SU-DHL-6 (cell line): ENCODE data around the gene SLC8A2.
"Not testable (repeated sequence)": the region's sequence is repeated elsewhere in the genome, so short reads cannot be mapped to it uniquely, and the experiment has no call there.

Experiments
- H2AFZ ChIP-seq: fragments of 200-600 bp; sonication (generic); 2 replicates; pipeline ENCODE4 v1.6.1; 2014; ENCODE audit warnings: low read depth, mild to moderate bottlenecking, moderate library complexity, mixed read lengths, antibody characterized with exemption, low read length; ENCODE audit not compliant: severe bottlenecking
- H3F3A ChIP-seq: fragments of 200-600 bp; shearing (Covaris generic); 2 replicates; pipeline ENCODE4 v1.6.0; 2016; ENCODE audit warnings: antibody characterized with exemption, mild to moderate bottlenecking; ENCODE audit not compliant: insufficient read depth
- H3K27ac ChIP-seq: fragments of 200-600 bp; sonication (generic); 2 replicates; pipeline ENCODE4 v1.5.1; 2016; ENCODE audit warnings: low read depth, mild to moderate bottlenecking, low read length, moderate library complexity, mixed read lengths
- H3K27me3 ChIP-seq: fragments of 200-600 bp; sonication (generic), shearing (Covaris generic); 2 replicates; pipeline ENCODE4 v1.6.0; 2014; ENCODE audit warnings: mild to moderate bottlenecking, low read length
- H3K36me3 ChIP-seq: fragments of 200-600 bp; sonication (generic); 2 replicates; pipeline ENCODE4 v1.6.1; 2014; ENCODE audit warnings: mild to moderate bottlenecking, low read length, mixed read lengths
- H3K4me2 ChIP-seq: fragments of 300-600, 200-600 bp; shearing (Covaris generic), sonication (generic); 2 replicates; pipeline ENCODE4 v1.6.0; 2014; ENCODE audit warnings: low read length, low read depth, mild to moderate bottlenecking; ENCODE audit not compliant: poor library complexity, severe bottlenecking
- H3K4me3 ChIP-seq: fragments of 200-600 bp; sonication (generic); 2 replicates; pipeline ENCODE4 v1.5.1; 2014; ENCODE audit warnings: antibody characterized with exemption, low read length, mild to moderate bottlenecking, mixed read lengths; ENCODE audit not compliant: insufficient read depth, poor library complexity, severe bottlenecking
- H3K79me2 ChIP-seq: fragments of 200-600 bp; sonication (generic); 2 replicates; pipeline ENCODE4 v1.6.1; 2014; ENCODE audit warnings: mild to moderate bottlenecking, low read length, moderate library complexity; ENCODE audit not compliant: insufficient read depth
- H3K9ac ChIP-seq: fragments of 200-600 bp; sonication (generic); 2 replicates; pipeline ENCODE4 v1.7.0; 2014; ENCODE audit warnings: mild to moderate bottlenecking, low read length
- H3K9me2 ChIP-seq: fragments of 200-600 bp; sonication (generic); replicated peaks from 2 replicates; pipeline ENCODE4 v1.6.1; 2014; ENCODE audit warnings: low read length; ENCODE audit not compliant: insufficient read depth
- H3K9me3 ChIP-seq: fragments of 200-600 bp; sonication (generic); 2 replicates; pipeline ENCODE4 v1.6.1; 2014; ENCODE audit warnings: low read length, mixed read lengths; ENCODE audit not compliant: insufficient read depth
- H4K20me1 ChIP-seq: fragments of 200-600 bp; sonication (generic); 2 replicates; pipeline ENCODE4 v1.6.1; 2014; ENCODE audit warnings: low read depth, mild to moderate bottlenecking, antibody characterized with exemption, low read length, moderate library complexity, mixed read lengths
- CTCF ChIP-seq: fragments of 200-600 bp; sonication (generic); IDR thresholded peaks from one replicate; pipeline ENCODE4 v1.5.1; 2017; ENCODE audit warnings: antibody characterized with exemption, mild to moderate bottlenecking, low read length, moderate library complexity; ENCODE audit not compliant: insufficient read depth, poor library complexity, severe bottlenecking
- EZH2phosphoT487 ChIP-seq: fragments of 200-600 bp; sonication (generic), shearing (Covaris generic); conservative IDR thresholded peaks from 2 replicates; pipeline ENCODE4 v1.6.1; 2018; ENCODE audit warnings: mild to moderate bottlenecking, antibody characterized with exemption, low read length, moderate library complexity, mixed read lengths

The SLC8A2 gene

GRCh38 chr19:47390533-47391488 is 80.9 kb downstream of the SLC8A2 start:
- no peaks in the 10 kb centered on the region for H3K9me3 ChIP-seq
- no peaks in the 10 kb centered on the region for H4K20me1 ChIP-seq
- H3K4me3 ChIP-seq: no peak overlapping the region
- no peak overlapping the region for H3K9ac ChIP-seq
- H3K27me3 ChIP-seq: no peaks in the 10 kb centered on the region
- no peaks in the 10 kb centered on the region for H3F3A ChIP-seq
- TF ChIP-seq EZH2phosphoT487: no peak
- no peaks in the 10 kb centered on the region for H3K36me3 ChIP-seq
- no peak overlapping the region for H3K27ac ChIP-seq
- no peak overlapping the region for H2AFZ ChIP-seq
- no peaks in the 10 kb centered on the region for H3K79me2 ChIP-seq
- H3K4me2 ChIP-seq: no peak overlapping the region
- no peaks in the 10 kb centered on the region for H3K9me2 ChIP-seq

- H2AFZ ChIP-seq: no peak overlapping the region
- no peaks in the 10 kb centered on the region for H3K79me2 ChIP-seq
- H3K27ac ChIP-seq: no peak overlapping the region
- no peaks in the 10 kb centered on the region for H3F3A ChIP-seq
- no peak overlapping the region for H3K9ac ChIP-seq
- no peak for TF ChIP-seq CTCF
- no peak overlapping the region for H3K4me2 ChIP-seq
- H3K36me3 ChIP-seq: no peaks in the 10 kb centered on the region
- H4K20me1 ChIP-seq: no peaks in the 10 kb centered on the region
- H3K9me2 ChIP-seq: no peaks in the 10 kb centered on the region
- H3K4me3 ChIP-seq: no peak overlapping the region
- no peaks in the 10 kb centered on the region for H3K9me3 ChIP-seq
- H3K27me3 ChIP-seq: no peaks in the 10 kb centered on the region
These were observed 82.5 kb downstream of the SLC8A2 start for GRCh38 chr19:47389150-47389556.

GRCh38 chr19:47388721-47389120 is 83.0 kb downstream of the SLC8A2 start:
- not testable (repeated sequence) for H3K27me3 ChIP-seq, H3F3A ChIP-seq, H3K9me3 ChIP-seq, H3K9me2 ChIP-seq, H4K20me1 ChIP-seq, H3K4me2 ChIP-seq, H3K27ac ChIP-seq, H2AFZ ChIP-seq, H3K79me2 ChIP-seq, H3K36me3 ChIP-seq, H3K4me3 ChIP-seq, H3K9ac ChIP-seq

GRCh38 chr19:47387623-47388022 is 84.1 kb downstream of the SLC8A2 start:
- not testable (repeated sequence) for H3K4me3 ChIP-seq, H3K4me2 ChIP-seq, H2AFZ ChIP-seq, H3K27ac ChIP-seq, H3F3A ChIP-seq, H3K9me2 ChIP-seq, H3K9ac ChIP-seq, H4K20me1 ChIP-seq, H3K36me3 ChIP-seq, H3K9me3 ChIP-seq, H3K27me3 ChIP-seq, H3K79me2 ChIP-seq

GRCh38 chr19:47386582-47386981 is 85.1 kb downstream of the SLC8A2 start:
- H3K36me3 ChIP-seq, H3K27ac ChIP-seq, H3K9ac ChIP-seq, H2AFZ ChIP-seq, H3F3A ChIP-seq, H3K4me2 ChIP-seq, H3K9me2 ChIP-seq, H3K4me3 ChIP-seq, H4K20me1 ChIP-seq, H3K9me3 ChIP-seq, H3K79me2 ChIP-seq, H3K27me3 ChIP-seq: not testable (repeated sequence)

- H3K9me2 ChIP-seq, H3K9ac ChIP-seq, H3K4me3 ChIP-seq, H2AFZ ChIP-seq, H3K79me2 ChIP-seq, H4K20me1 ChIP-seq, H3K27ac ChIP-seq, H3K27me3 ChIP-seq, H3K4me2 ChIP-seq, H3F3A ChIP-seq, H3K9me3 ChIP-seq, H3K36me3 ChIP-seq: not testable (repeated sequence)
These were observed 87.2 kb downstream of the SLC8A2 start for GRCh38 chr19:47384533-47384932.

GRCh38 chr19:47383890-47384289 is 87.8 kb downstream of the SLC8A2 start:
- not testable (repeated sequence) for H4K20me1 ChIP-seq

More at GRCh38 chr19:47383890-47384289, 87.8 kb downstream of the SLC8A2 start:
- not testable (repeated sequence) for H3K27ac ChIP-seq, H3K9me2 ChIP-seq, H3K9me3 ChIP-seq, H3K4me3 ChIP-seq, H3K27me3 ChIP-seq, H3K36me3 ChIP-seq, H3F3A ChIP-seq, H2AFZ ChIP-seq, H3K9ac ChIP-seq, H3K79me2 ChIP-seq, H3K4me2 ChIP-seq
